Mesenchymal stem cell (in vitro differentiated cells and primary cell): ENCODE results near the gene TKTL2.

Experiments
- DNase-seq: peaks from one replicate; pipeline ENCODE4 v3.0.0-alpha.2; 2013
- H2AFZ ChIP-seq: one replicate; pipeline ENCODE4 v1.6.1; 2013; ENCODE audit warnings: low read depth, mild to moderate bottlenecking, control low read depth, inconsistent platforms, low read length, moderate library complexity
- H2AK5ac ChIP-seq: 2 replicates; pipeline ENCODE4 v1.6.1; 2013; ENCODE audit warnings: low read length, moderate library complexity, mild to moderate bottlenecking, inconsistent platforms; ENCODE audit not compliant: severe bottlenecking
- H2BK120ac ChIP-seq: one replicate; pipeline ENCODE4 v1.6.1; 2013; ENCODE audit warnings: low read depth, mild to moderate bottlenecking, inconsistent platforms, low read length, moderate library complexity
- H2BK12ac ChIP-seq, 2 experiments: one replicate each; pipeline ENCODE4 v1.6.1; 2013; ENCODE audit warnings: inconsistent platforms in 2 of 2, low read length in 2 of 2, mild to moderate bottlenecking in 2 of 2, moderate library complexity in 2 of 2, control low read depth in 1 of 2
- H2BK15ac ChIP-seq: one replicate; pipeline ENCODE4 v1.6.1; 2013; ENCODE audit warnings: mild to moderate bottlenecking, low read depth, inconsistent platforms; ENCODE audit not compliant: poor library complexity, severe bottlenecking
- H2BK5ac ChIP-seq: 2 replicates; pipeline ENCODE4 v1.6.1; 2013; ENCODE audit warnings: low read depth, mild to moderate bottlenecking, low read length, control low read depth, inconsistent platforms; ENCODE audit not compliant: poor library complexity, severe bottlenecking
- H3K14ac ChIP-seq, 2 experiments: one replicate each; pipeline ENCODE4 v1.6.1; 2013; ENCODE audit warnings: inconsistent platforms in 2 of 2, low read length in 2 of 2, control low read depth in 1 of 2, mild to moderate bottlenecking in 1 of 2, moderate library complexity in 1 of 2
- H3K18ac ChIP-seq, 2 experiments: one replicate each; pipeline ENCODE4 v1.6.1; 2013; ENCODE audit warnings: inconsistent platforms in 2 of 2, low read length in 2 of 2, control low read depth in 1 of 2, low read depth in 1 of 2, mild to moderate bottlenecking in 1 of 2
- H3K23ac ChIP-seq, 2 experiments: one replicate each; pipeline ENCODE4 v1.6.1; 2013; ENCODE audit warnings: inconsistent platforms in 2 of 2, low read length in 2 of 2, mild to moderate bottlenecking in 2 of 2, moderate library complexity in 2 of 2, control low read depth in 1 of 2
- H3K27ac ChIP-seq: 2 replicates; pipeline ENCODE4 v1.5.1; 2013; ENCODE audit warnings: mild to moderate bottlenecking, moderate library complexity, low read length, control low read depth, inconsistent platforms; ENCODE audit not compliant: poor library complexity, severe bottlenecking
- H3K27me3 ChIP-seq, 2 experiments: 2 replicates each; pipeline versions ENCODE4 v1.6.1 to v1.7.0; 2013; ENCODE audit warnings: low read length in 2 of 2, mild to moderate bottlenecking in 2 of 2, moderate library complexity in 2 of 2, control low read depth in 1 of 2, inconsistent platforms in 1 of 2; ENCODE audit not compliant: control insufficient read depth in 1 of 2, insufficient read depth in 1 of 2
- H3K36me3 ChIP-seq, 2 experiments: 2 replicates each; pipeline versions ENCODE4 v1.6.1 to v1.7.0; 2013; ENCODE audit warnings: low read length in 2 of 2, control low read depth in 1 of 2, inconsistent platforms in 1 of 2, low read depth in 1 of 2, mild to moderate bottlenecking in 1 of 2; ENCODE audit not compliant: insufficient read depth in 2 of 2, control insufficient read depth in 1 of 2
- H3K4ac ChIP-seq, 2 experiments: one replicate each; pipeline ENCODE4 v1.6.1; 2013; ENCODE audit warnings: inconsistent platforms in 2 of 2, low read length in 2 of 2, mild to moderate bottlenecking in 2 of 2, moderate library complexity in 2 of 2, control low read depth in 1 of 2, low read depth in 1 of 2
- H3K4me1 ChIP-seq: 2 replicates; pipeline ENCODE4 v1.6.1; 2013; ENCODE audit warnings: low read depth, low read length, control low read depth; ENCODE audit not compliant: control insufficient read depth, insufficient read depth
- H3K4me2 ChIP-seq: 2 replicates; pipeline ENCODE4 v1.6.1; 2013; ENCODE audit warnings: low read length, mild to moderate bottlenecking, inconsistent platforms; ENCODE audit not compliant: poor library complexity, severe bottlenecking
- H3K4me3 ChIP-seq, 2 experiments: 2 replicates each; pipeline versions ENCODE4 v1.5.1 to v1.7.0; 2013; ENCODE audit warnings: low read length in 2 of 2, mild to moderate bottlenecking in 2 of 2, control low read depth in 1 of 2, low read depth in 1 of 2; ENCODE audit not compliant: insufficient read depth in 1 of 2
- H3K79me1 ChIP-seq: replicated peaks from 2 replicates; pipeline ENCODE4 v1.6.1; 2013; ENCODE audit warnings: mild to moderate bottlenecking, control low read depth, low read length, inconsistent platforms; ENCODE audit not compliant: poor library complexity, severe bottlenecking
- H3K9ac ChIP-seq: 2 replicates; pipeline ENCODE4 v1.7.0; 2013; ENCODE audit warnings: mild to moderate bottlenecking, low read length, moderate library complexity
- H3K9me3 ChIP-seq: 2 replicates; pipeline ENCODE4 v1.7.0; 2013; ENCODE audit warnings: mild to moderate bottlenecking, low read length; ENCODE audit not compliant: control insufficient read depth
- H4K8ac ChIP-seq: one replicate; pipeline ENCODE4 v1.6.1; 2013; ENCODE audit warnings: inconsistent platforms, mild to moderate bottlenecking, low read length, moderate library complexity
- H4K91ac ChIP-seq: one replicate; pipeline ENCODE4 v1.6.1; 2013; ENCODE audit warnings: mild to moderate bottlenecking, low read length, inconsistent platforms
- WGBS: methylation state at CpG from one replicate; pipeline ENCODE4 v1.1.7; 2013; ENCODE audit warnings: mixed read lengths; 5-methylcytosine and 5-hydroxymethylcytosine counted together

Gene TKTL2

DNA sequence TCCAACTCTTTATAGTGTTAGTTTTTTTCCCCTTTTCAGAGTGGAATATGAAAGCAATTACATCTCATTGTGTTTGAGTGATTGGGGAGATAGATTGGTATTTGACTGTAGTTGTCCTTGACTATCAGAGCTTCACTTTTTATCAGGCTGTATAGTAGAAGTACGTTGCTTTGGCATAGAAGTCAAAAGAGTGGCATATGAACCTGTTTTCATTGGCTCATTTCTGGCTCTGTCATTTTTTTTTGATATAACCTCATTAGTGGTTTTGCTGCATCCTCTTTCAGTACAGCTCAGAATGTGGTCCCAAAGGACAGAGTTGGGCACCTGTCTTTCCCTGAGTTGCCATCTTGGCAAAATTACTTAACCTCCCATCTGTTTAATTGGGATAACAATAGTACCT, 22.3 kb upstream of the TKTL2 start:
- H3K4me2 ChIP-seq, result peak overlapping the region; percentile 3
- H4K8ac ChIP-seq, result no peak overlapping the region
- no peak overlapping the region for H2AK5ac ChIP-seq
- peak overlapping the region; percentile 97 for H3K9ac ChIP-seq
- WGBS, result 63% methylated on average over 1 of the region's 1 CpG
- peak overlapping the region in 1 of 2 experiments; percentile 97 for H3K4me3 ChIP-seq
- H3K18ac ChIP-seq, result no peak overlapping the region
- no peaks in the 10 kb centered on the region for H3K27me3 ChIP-seq
- H3K79me1 ChIP-seq, result peaks cover 2% of the 10 kb centered on the region
- H2BK5ac ChIP-seq, result no peak overlapping the region
- no peak overlapping the region for H3K27ac ChIP-seq
- H3K9me3 ChIP-seq, result no peaks in the 10 kb centered on the region
- H2BK120ac ChIP-seq, result no peak overlapping the region
- H3K23ac ChIP-seq, result no peak overlapping the region
- H3K4ac ChIP-seq, result no peak overlapping the region
- DNase-seq, result peak; percentile 13
- no peak overlapping the region for H2BK15ac ChIP-seq
- no peak overlapping the region for H2AFZ ChIP-seq
- H3K36me3 ChIP-seq, result no peaks in the 10 kb centered on the region
- peaks cover 3% of the 10 kb centered on the region for H3K4me1 ChIP-seq
- H4K91ac ChIP-seq, result no peak overlapping the region
- H2BK12ac ChIP-seq, result no peak overlapping the region
- H3K14ac ChIP-seq, result no peak overlapping the region

DNA sequence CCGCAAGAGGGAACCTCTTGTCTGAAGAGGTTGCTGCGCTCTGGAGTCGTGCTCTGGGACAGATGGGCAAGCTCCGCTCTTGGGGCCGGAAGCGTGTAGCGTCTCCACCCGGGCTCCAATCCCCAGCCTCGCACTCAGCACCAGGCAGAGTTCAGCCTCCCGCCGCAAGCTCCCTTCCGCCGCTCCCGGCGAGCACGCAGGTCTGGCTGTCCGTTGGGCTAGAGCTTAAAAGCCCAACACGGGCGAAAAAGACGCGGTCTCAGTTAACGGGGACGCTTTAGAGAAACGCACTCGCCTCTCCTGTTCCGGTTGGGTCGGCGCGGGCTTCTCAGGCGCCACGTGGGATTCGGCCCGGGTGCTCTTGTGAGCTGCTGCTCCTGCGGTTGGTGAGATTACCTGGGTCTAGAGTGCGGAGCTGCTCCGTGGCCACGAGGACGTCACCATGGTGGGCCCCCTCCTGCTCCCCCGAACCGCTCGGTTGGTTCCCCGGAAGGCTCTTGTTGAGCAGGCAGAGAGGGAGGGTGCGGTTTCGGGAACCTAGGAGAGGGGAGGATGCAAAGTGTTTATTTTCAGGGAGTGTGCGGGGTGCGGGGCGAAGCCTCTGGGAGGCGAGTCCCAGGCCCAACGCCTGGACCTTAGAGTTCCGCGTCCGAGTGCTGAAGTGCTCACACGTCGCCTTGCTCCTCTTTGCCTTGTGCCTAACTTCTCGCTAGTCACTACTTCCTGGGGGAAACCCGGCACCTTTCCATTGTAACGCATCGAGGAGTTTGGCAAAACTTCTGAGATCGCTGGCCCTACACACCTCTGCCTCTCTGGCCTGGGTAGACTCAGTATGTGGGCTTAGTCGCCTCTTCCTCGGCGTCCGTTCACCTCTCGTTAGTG, 21.0 kb upstream of the TKTL2 start, which contains the start of gene TMA16:
TMA16 (plus strand) TSS at position 331 of the 882 bp plus-strand sequence; CDS start at position 443, 112 bp downstream.
- H2AK5ac ChIP-seq, result no peak within 1 kb of the TSS
- peak within 1 kb of the TSS; percentile 58 for H2BK5ac ChIP-seq
- H3K27me3 ChIP-seq, result no peaks in the 10 kb centered on the region
- no peak within 1 kb of the TSS for H3K14ac ChIP-seq
- H3K9me3 ChIP-seq, result no peaks in the 10 kb centered on the region
- H2BK15ac ChIP-seq, result peak within 1 kb of the TSS; percentile 61
- peak; percentile 96 for DNase-seq
- peak within 1 kb of the TSS; percentile 92 for H4K8ac ChIP-seq
- H3K4me1 ChIP-seq, result no peaks in the 10 kb centered on the region
- under 1% methylated on average over 64 of the region's 64 CpGs for WGBS
- peak within 1 kb of the TSS; percentile 82 to 97 for H3K4me3 ChIP-seq
- no peaks in the 10 kb centered on the region for H3K36me3 ChIP-seq
- peak within 1 kb of the TSS; percentile 83 to 84 for H3K18ac ChIP-seq
- H3K4me2 ChIP-seq, result peak within 1 kb of the TSS; percentile 32
- H3K27ac ChIP-seq, result peak within 1 kb of the TSS; percentile 87
- peak within 1 kb of the TSS; percentile 97 for H3K9ac ChIP-seq
- H3K79me1 ChIP-seq, result peaks cover 2% of the 10 kb centered on the region
- peak within 1 kb of the TSS; percentile 67 to 83 for H3K4ac ChIP-seq
- H2BK12ac ChIP-seq, result no peak within 1 kb of the TSS
- peak within 1 kb of the TSS; percentile 32 for H2AFZ ChIP-seq
- H2BK120ac ChIP-seq, result peak within 1 kb of the TSS; percentile 71
- H3K23ac ChIP-seq, result no peak within 1 kb of the TSS
- peak within 1 kb of the TSS; percentile 72 for H4K91ac ChIP-seq

DNA sequence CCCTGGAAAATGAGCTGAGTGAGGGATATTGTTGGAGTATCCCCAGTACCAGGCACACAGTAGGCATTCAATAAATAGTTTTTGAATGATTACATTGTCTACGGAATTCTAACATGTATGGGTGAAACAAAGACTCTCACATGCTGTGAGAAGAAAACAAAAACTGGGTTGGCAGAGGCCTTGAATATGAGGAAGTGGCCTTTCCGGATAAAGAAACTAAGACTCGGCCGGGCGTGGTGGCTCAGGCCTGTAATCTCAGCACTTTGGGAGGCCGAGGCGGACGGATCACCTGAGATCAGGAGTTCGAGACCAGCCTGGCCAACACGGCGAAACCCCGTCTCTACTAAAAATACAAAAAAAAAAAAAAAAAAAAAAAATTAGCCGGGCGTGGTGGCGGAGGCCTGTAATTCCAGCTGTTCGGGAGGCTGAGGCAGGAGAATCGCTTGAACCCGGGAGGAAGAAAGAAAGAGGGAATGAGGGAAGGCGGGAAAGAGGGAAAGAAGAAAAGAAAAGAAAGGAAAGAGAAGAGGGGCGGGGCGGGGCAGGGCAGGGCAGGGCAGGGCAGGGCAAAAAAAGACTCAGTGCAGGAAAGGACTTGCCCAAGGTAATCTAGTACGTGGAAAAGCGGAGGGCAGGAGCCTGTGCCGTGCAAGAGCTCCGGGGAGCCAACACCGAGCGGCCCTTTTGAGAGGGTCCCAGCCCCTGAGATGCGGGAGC, 20.2 kb upstream of the TKTL2 start:
- Histone ChIP-seq H3K27me3 (no peaks in the 10 kb centered on the region), H3K4me1 (no peaks in the 10 kb centered on the region), H3K36me3 (no peaks in the 10 kb centered on the region), H2BK120ac (peak overlapping the region; percentile 71), H2AK5ac (no peak overlapping the region), H4K91ac (no peak overlapping the region), H3K4ac (peak overlapping the region; percentile 60 to 63), H3K4me2 (peak overlapping the region; percentile 32), H3K9me3 (no peaks in the 10 kb centered on the region), H3K14ac (no peak overlapping the region), H2BK15ac (no peak overlapping the region), H3K18ac (peak overlapping the region in 1 of 2 experiments; percentile 1), H3K23ac (no peak overlapping the region), H2BK5ac (no peak overlapping the region), H4K8ac (peak overlapping the region; percentile 91), H3K79me1 (peaks cover 2% of the 10 kb centered on the region), H2AFZ (peak overlapping the region; percentile 16), H3K27ac (peak overlapping the region; percentile 87), H3K4me3 (peak overlapping the region; percentile 82 to 97), H3K9ac (peak overlapping the region; percentile 97), H2BK12ac (no peak overlapping the region)
- no peak for DNase-seq
- WGBS, result 60% methylated on average over 22 of the region's 28 CpGs

DNA sequence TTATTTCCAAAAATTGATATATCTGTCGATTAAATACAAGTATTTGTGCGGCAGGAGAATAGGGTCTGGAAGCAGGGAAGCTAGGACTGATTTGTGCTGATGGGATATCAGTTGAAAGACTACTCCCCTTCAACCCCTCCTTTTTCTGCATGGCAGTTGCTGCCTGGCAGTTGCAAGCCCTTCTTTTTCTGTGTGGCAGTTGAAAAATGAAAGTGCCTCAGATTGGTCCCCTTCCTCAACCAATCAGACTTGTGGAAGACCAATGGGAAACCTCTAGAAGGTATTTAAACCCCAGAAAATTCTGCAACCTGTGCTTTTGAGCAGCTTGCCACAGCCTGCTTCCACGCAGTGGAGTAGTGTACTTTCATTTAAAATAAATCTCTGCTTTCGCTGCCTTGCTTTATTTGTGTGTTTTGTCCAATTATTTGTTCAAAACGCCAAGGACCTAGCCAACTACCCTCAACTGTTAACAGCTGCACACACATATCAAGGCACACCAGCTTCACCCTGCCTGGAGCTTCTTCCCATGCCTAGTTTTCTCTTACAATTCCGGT, 19.5 kb upstream of the TKTL2 start:
- Histone ChIP-seq H3K9ac (no peak overlapping the region), H4K91ac (no peak overlapping the region), H2BK120ac (no peak overlapping the region), H3K18ac (no peak overlapping the region), H3K4me1 (no peaks in the 10 kb centered on the region), H3K27ac (no peak overlapping the region), H3K36me3 (no peaks in the 10 kb centered on the region), H3K27me3 (no peaks in the 10 kb centered on the region), H2AK5ac (no peak overlapping the region), H3K4ac (no peak overlapping the region), H2BK5ac (no peak overlapping the region), H2BK12ac (no peak overlapping the region), H3K4me2 (no peak overlapping the region), H3K79me1 (no peaks in the 10 kb centered on the region), H3K23ac (no peak overlapping the region), H3K9me3 (no peaks in the 10 kb centered on the region), H2AFZ (no peak overlapping the region), H3K4me3 (no peak overlapping the region), H2BK15ac (no peak overlapping the region), H3K14ac (no peak overlapping the region), H4K8ac (no peak overlapping the region)
- 98% methylated on average over 5 of the region's 6 CpGs for WGBS
- DNase-seq, result no peak
